ENCODE results near the gene KLF15. TPM values are rescaled to one million over a fixed set of nuclear protein-coding genes. Genes with fewer than 3 reads are reported as not detected.
A peak's percentile ranks its signal among the peaks of the same experiment; 100 is the strongest.

The KLF15 gene
- total and polyA plus RNA-seq, 5 donors from 2014 or later, result not detected

DNA sequence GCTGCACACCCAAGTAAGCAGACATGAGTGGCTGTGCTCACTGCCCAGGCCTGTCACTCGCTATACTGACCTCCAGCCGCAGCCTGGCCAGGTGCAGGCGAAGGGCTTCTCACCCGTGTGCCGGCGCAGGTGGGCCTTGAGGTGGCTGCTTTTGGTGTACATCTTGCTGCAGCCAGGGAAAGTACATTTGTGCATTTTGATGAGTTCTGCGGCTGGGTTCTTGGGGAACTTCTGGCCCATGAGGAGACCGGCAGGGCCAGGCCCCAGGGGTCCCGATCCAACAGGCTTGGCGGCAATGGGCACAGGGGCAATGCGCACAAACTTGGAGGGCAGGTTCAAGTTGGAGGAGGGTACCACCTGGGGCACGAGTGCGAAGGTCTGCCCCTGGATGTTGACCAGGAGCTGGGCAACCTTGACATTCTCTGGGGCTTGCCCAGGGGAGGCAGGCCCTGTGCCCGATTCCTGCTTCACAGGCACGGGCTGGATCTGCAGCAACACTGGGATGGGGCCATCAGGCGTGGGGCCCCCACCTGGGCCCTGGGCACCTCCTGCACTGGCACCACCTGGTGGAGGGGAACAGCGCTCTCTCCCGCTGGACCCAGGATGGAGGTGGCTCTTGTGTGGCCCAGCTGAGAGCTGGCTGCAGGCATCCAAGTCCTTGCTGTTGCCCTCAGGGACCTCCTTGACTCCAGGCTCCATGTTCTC lies 5.3 kb downstream of the KLF15 start:
- H3K36me3 Mint-ChIP-seq, result no peaks in the 10 kb centered on the region
- peak overlapping the region in 1 of 4 donors; percentile 46 for H3K4me3 Mint-ChIP-seq

DNA sequence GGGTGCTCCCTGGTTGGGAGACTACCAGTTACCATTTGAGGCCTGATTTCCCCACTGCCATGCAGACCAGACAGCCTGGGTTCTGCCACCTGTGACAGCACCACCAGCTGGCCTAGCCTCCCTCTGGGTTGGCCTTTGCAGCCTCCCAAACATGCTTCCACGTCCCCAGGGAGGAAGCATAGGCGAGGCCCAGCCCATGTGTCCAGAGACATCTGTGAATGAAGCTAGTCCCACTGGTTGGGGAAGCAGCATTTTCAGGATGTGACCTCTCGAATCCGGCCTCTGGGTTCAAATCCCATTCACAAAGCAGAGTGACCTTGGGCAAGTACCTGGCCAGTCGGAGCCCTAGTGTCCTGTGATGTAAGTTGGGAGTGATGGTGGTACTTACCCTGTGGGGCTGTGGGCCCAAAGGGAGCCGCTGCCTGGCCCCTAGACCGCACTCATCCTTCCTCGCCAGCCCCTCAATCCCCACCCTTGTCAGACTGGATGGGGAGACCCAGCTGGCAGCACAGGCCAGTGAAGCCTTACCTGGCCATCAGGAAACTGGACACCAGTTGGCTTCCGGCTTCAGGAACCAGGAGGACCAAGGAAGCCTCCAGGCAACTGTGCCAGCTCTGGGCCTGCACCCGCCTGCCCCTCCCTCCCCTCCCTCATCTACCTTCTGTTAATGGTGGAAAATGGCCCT lies 6.0 kb downstream of the KLF15 start:
- Mint-ChIP-seq H3K9me3 (peaks cover 0 to 3% (median 0%) of the 10 kb centered on the region in 7 donors), H3K36me3 (no peaks in the 10 kb centered on the region), H3K27ac (no peak overlapping the region), H3K27me3 (peaks cover 23% of the 10 kb centered on the region), H3K4me1 (peaks cover 0 to 9% (median 1%) of the 10 kb centered on the region in 4 donors), H3K4me3 (no peak overlapping the region)
- H3K27ac ChIP-seq (ENCODE audit: insufficient read depth, low read length, poor library complexity, severe bottlenecking), result no peak overlapping the region
- no peaks in the 10 kb centered on the region for H3K36me3 ChIP-seq (ENCODE audit: control insufficient read depth, insufficient read depth, low read length)
- H3K9me3 ChIP-seq (ENCODE audit: control insufficient read depth in 2 of 2, low read length in 2 of 2), result no peaks in the 10 kb centered on the region
- H3K27me3 ChIP-seq (ENCODE audit: control insufficient read depth, insufficient read depth, low read length), result peaks cover 3% of the 10 kb centered on the region
- peaks cover 3% of the 10 kb centered on the region for H3K4me1 ChIP-seq (ENCODE audit: control insufficient read depth, insufficient read depth, low read length, poor library complexity, severe bottlenecking)
- DNase-seq (no peak), ATAC-seq (ENCODE audit: low read depth in 2 of 2) (no peak)
- H3K4me3 ChIP-seq (ENCODE audit: low read depth, low read length), result no peak overlapping the region

More for the DNA sequence above, 5.3 kb downstream of the KLF15 start:
- Mint-ChIP-seq H3K4me1 (peaks cover 0 to 12% (median 3%) of the 10 kb centered on the region in 4 donors), H3K9me3 (peaks cover 0 to 3% (median 0%) of the 10 kb centered on the region in 7 donors), H3K27ac (no peak overlapping the region), H3K27me3 (peaks cover 23% of the 10 kb centered on the region)
- ATAC-seq (ENCODE audit: low read depth in 2 of 2) (no peak), DNase-seq (no peak)
- no peaks in the 10 kb centered on the region for H3K9me3 ChIP-seq (ENCODE audit: control insufficient read depth in 2 of 2, low read length in 2 of 2)
- peaks cover 10% of the 10 kb centered on the region for H3K4me1 ChIP-seq (ENCODE audit: control insufficient read depth, insufficient read depth, low read length, poor library complexity, severe bottlenecking)
- no peak overlapping the region for H3K27ac ChIP-seq (ENCODE audit: insufficient read depth, low read length, poor library complexity, severe bottlenecking)
- no peak overlapping the region for H3K4me3 ChIP-seq (ENCODE audit: low read depth, low read length)
- H3K27me3 ChIP-seq (ENCODE audit: control insufficient read depth, insufficient read depth, low read length), result peaks cover 3% of the 10 kb centered on the region
- no peaks in the 10 kb centered on the region for H3K36me3 ChIP-seq (ENCODE audit: control insufficient read depth, insufficient read depth, low read length)

DNA sequence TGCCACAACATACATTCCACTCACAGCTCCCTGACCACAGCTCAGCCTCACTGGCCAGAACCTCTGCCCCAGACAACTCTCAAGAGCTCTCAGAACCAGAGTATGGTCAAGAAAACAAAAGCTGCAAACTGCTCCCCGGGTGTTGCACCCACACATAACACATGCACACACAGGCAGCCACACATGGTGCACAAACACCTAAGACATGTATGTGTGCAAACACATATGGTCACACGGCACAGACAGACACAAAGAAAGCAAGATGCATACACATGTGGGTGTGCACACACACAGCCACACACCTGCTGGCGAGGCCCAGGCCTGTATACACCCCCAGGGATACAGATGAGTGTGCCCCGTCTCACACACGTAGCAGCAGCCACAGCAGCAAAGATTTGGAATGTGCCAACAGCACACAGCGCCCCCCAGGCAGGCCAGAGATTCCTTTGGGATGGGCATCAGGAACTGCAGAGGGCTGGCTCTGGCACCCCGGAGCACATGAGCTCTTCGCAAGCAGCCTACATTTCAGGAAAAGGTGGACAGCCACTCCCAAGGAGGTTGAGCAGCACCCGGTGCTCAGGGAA lies 6.6 kb downstream of the KLF15 start:
- Histone ChIP-seq H3K27ac (ENCODE audit: insufficient read depth, low read length, poor library complexity, severe bottlenecking) (no peak overlapping the region), H3K9me3 (ENCODE audit: control insufficient read depth in 2 of 2, low read length in 2 of 2) (no peaks in the 10 kb centered on the region), H3K4me1 (ENCODE audit: control insufficient read depth, insufficient read depth, low read length, poor library complexity, severe bottlenecking) (no peaks in the 10 kb centered on the region), H3K36me3 (ENCODE audit: control insufficient read depth, insufficient read depth, low read length) (no peaks in the 10 kb centered on the region), H3K27me3 (ENCODE audit: control insufficient read depth, insufficient read depth, low read length) (peaks cover 3% of the 10 kb centered on the region), H3K4me3 (ENCODE audit: low read depth, low read length) (no peak overlapping the region)
- peaks cover 0 to 2% (median 0%) of the 10 kb centered on the region in 7 donors for H3K9me3 Mint-ChIP-seq
- H3K36me3 Mint-ChIP-seq, result no peaks in the 10 kb centered on the region
- peaks cover 0 to 5% (median 0%) of the 10 kb centered on the region in 4 donors for H3K4me1 Mint-ChIP-seq
- H3K4me3 Mint-ChIP-seq, result no peak overlapping the region
- DNase-seq, result no peak
- no peak for ATAC-seq (ENCODE audit: low read depth in 2 of 2)
- H3K27ac Mint-ChIP-seq, result no peak overlapping the region
- peaks cover 22% of the 10 kb centered on the region for H3K27me3 Mint-ChIP-seq

DNA sequence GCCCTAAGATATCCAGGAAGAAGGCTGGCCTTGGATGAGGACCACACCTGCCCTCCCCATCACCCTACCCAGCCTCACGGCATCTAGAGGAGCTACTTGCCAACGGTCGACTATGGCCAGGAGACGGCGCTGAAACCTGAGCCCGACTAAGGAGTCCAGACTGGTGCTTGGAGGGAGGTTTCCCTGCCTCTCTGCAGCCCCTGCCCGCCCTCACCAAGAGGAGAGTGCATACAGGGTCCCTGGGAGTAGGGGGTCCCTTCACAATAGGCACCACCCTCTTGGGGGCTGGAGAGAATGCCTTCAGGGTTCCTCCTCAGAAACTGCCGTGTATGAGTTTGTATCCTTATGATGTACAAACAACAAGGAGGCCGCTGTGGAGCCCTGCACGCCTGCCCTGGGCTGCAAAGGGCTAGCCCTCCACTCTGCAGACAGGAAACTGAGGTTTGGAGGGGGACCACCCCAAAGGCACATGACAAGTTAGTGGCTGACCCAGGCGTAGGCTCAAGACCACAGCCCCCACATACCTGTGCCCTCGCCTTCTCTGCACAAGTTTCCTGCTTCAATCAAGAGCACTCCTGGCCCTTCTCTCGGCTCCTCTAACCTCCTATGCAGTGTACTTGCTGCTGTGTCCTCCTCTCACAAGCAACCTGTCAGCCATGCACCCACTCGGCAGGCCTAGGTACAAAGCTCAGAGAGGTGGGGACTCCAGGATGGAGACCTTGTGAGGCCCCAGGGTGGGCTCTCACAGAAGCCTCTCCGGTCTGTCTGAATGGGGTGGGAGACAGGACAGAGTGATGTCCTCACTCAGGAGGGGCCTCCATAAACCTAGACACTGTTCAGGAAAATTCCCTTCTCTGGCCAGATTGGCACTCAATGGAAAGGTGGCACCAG lies 7.4 kb downstream of the KLF15 start:
- H3K27ac Mint-ChIP-seq, result no peak overlapping the region
- no peaks in the 10 kb centered on the region for H3K36me3 ChIP-seq (ENCODE audit: control insufficient read depth, insufficient read depth, low read length)

DNA sequence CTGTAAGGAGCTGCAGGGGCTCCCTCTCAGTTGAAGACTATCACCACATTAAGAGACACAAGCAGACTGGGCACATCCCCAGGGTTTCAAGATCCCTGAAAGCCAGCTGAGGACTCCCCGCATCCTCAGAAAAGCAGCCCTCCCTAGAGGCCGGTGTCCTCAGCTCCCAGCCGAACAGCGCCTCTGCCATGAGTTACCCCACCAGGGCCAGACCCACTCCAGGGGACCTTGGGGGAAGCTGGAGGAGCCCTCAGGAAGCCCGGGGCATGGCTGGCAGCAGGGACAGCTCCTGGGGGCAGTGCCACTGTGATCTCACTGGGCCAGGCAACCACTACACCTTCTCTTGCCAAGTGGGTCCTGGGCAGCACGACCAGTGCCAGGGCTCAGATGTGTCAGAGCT lies 8.1 kb downstream of the KLF15 start:
- DNase-seq (no peak), ATAC-seq (ENCODE audit: low read depth in 2 of 2) (no peak)
- H3K36me3 ChIP-seq (ENCODE audit: control insufficient read depth, insufficient read depth, low read length), result no peaks in the 10 kb centered on the region
- Mint-ChIP-seq H3K4me1 (no peaks in the 10 kb centered on the region), H3K4me3 (no peak overlapping the region), H3K27ac (no peak overlapping the region), H3K36me3 (no peaks in the 10 kb centered on the region), H3K9me3 (no peaks in the 10 kb centered on the region), H3K27me3 (peaks cover 9% of the 10 kb centered on the region)
- no peak overlapping the region for H3K27ac ChIP-seq (ENCODE audit: insufficient read depth, low read length, poor library complexity, severe bottlenecking)
- H3K4me3 ChIP-seq (ENCODE audit: low read depth, low read length), result no peak overlapping the region
- H3K27me3 ChIP-seq (ENCODE audit: control insufficient read depth, insufficient read depth, low read length), result no peaks in the 10 kb centered on the region
- H3K4me1 ChIP-seq (ENCODE audit: control insufficient read depth, insufficient read depth, low read length, poor library complexity, severe bottlenecking), result no peaks in the 10 kb centered on the region
- H3K9me3 ChIP-seq (ENCODE audit: control insufficient read depth in 2 of 2, low read length in 2 of 2), result no peaks in the 10 kb centered on the region

More for the DNA sequence above, 7.4 kb downstream of the KLF15 start:
- Mint-ChIP-seq H3K9me3 (no peaks in the 10 kb centered on the region), H3K27me3 (peaks cover 14% of the 10 kb centered on the region), H3K4me1 (no peaks in the 10 kb centered on the region), H3K4me3 (no peak overlapping the region), H3K36me3 (no peaks in the 10 kb centered on the region)
- DNase-seq (no peak), ATAC-seq (ENCODE audit: low read depth in 2 of 2) (no peak)
- Histone ChIP-seq H3K27ac (ENCODE audit: insufficient read depth, low read length, poor library complexity, severe bottlenecking) (no peak overlapping the region), H3K9me3 (ENCODE audit: control insufficient read depth in 2 of 2, low read length in 2 of 2) (no peaks in the 10 kb centered on the region), H3K4me3 (ENCODE audit: low read depth, low read length) (no peak overlapping the region), H3K27me3 (ENCODE audit: control insufficient read depth, insufficient read depth, low read length) (no peaks in the 10 kb centered on the region), H3K4me1 (ENCODE audit: control insufficient read depth, insufficient read depth, low read length, poor library complexity, severe bottlenecking) (no peaks in the 10 kb centered on the region)

DNA sequence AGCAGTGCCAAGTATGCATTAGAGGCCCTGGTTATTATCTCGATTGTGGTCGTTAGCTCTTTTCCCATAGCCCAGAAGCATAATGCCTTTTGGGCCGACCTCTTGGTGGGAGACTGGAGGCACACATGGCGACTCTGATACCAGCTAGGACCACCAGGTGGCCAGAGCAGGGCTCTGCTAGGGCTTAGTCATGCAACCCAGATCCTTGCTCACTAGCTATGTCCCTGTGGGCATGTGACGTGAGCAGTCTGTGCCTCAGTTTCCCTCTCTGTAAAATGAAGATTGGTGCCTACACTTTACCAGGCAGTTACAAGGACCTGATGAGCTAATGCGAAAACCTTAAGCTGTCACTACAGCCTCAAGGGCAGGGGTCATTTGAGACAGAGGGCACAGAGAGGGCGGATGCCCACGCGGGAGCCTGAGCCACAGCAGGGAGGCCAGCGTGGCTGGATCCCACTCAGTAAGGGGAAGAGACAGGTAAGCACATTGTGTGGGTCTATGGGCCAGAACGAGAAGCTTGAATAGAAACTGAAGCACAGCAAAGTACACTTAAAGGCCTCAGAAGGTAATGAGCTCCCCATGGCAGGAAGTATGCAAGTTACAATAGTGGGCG lies 8.8 kb downstream of the KLF15 start:
- Histone ChIP-seq H3K4me3 (ENCODE audit: low read depth, low read length) (no peak overlapping the region), H3K4me1 (ENCODE audit: control insufficient read depth, insufficient read depth, low read length, poor library complexity, severe bottlenecking) (no peaks in the 10 kb centered on the region), H3K27me3 (ENCODE audit: control insufficient read depth, insufficient read depth, low read length) (no peaks in the 10 kb centered on the region), H3K36me3 (ENCODE audit: control insufficient read depth, insufficient read depth, low read length) (no peaks in the 10 kb centered on the region), H3K27ac (ENCODE audit: insufficient read depth, low read length, poor library complexity, severe bottlenecking) (no peak overlapping the region), H3K9me3 (ENCODE audit: control insufficient read depth in 2 of 2, low read length in 2 of 2) (no peaks in the 10 kb centered on the region)
- Mint-ChIP-seq H3K4me3 (no peak overlapping the region), H3K4me1 (no peaks in the 10 kb centered on the region), H3K36me3 (no peaks in the 10 kb centered on the region), H3K9me3 (no peaks in the 10 kb centered on the region), H3K27ac (no peak overlapping the region), H3K27me3 (peaks cover 5% of the 10 kb centered on the region)
- ATAC-seq (ENCODE audit: low read depth in 2 of 2), result no peak
- DNase-seq, result no peak

DNA sequence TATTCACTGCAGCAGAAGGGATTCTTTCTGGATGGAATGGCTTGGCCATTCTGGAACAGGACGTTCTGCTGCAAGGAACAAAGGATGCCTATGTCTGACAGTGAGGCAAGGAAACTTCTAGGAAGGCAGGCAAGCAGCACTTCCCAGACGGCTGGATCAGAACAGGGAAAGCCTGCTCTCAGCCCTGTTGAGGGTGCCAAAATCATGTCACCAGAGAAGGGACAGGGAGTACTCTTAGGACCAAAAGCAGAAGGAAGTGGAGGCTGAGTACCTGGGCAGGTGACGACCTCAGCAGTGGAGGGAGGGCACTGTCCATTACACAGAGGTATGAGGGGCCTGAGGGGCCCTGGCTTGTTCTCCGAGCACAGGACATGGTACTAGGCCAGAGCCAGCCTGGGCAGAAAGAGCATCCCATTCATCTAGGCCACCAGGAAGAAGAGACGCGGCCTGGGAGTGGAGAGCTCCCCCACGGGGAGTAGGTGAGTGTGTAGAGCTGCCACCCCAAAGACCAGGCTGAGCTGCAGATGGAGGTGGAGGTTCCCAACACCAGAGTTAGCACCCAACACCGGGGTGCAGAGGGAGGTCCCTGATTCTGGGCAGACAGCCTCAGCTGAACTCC lies 9.6 kb downstream of the KLF15 start:
- DNase-seq, result no peak
- H3K36me3 Mint-ChIP-seq, result no peaks in the 10 kb centered on the region

More for the DNA sequence above, 9.6 kb downstream of the KLF15 start:
- no peak overlapping the region for H3K27ac Mint-ChIP-seq
- Histone ChIP-seq H3K4me1 (ENCODE audit: control insufficient read depth, insufficient read depth, low read length, poor library complexity, severe bottlenecking) (no peaks in the 10 kb centered on the region), H3K36me3 (ENCODE audit: control insufficient read depth, insufficient read depth, low read length) (no peaks in the 10 kb centered on the region), H3K27ac (ENCODE audit: insufficient read depth, low read length, poor library complexity, severe bottlenecking) (no peak overlapping the region), H3K9me3 (ENCODE audit: control insufficient read depth in 2 of 2, low read length in 2 of 2) (no peaks in the 10 kb centered on the region), H3K4me3 (ENCODE audit: low read depth, low read length) (no peak overlapping the region), H3K27me3 (ENCODE audit: control insufficient read depth, insufficient read depth, low read length) (no peaks in the 10 kb centered on the region)
- H3K27me3 Mint-ChIP-seq, result peaks cover 5% of the 10 kb centered on the region
- ATAC-seq (ENCODE audit: low read depth in 2 of 2), result no peak
- H3K9me3 Mint-ChIP-seq, result no peaks in the 10 kb centered on the region
- H3K4me3 Mint-ChIP-seq, result no peak overlapping the region
- no peaks in the 10 kb centered on the region for H3K4me1 Mint-ChIP-seq

All from CD4-positive, CD25-positive, alpha-beta regulatory T cell (primary cell).